ENCODE results near the gene TRPM4. TPM values are rescaled to one million over a fixed set of nuclear protein-coding genes. Genes with fewer than 3 reads are reported as not detected.
"Not testable (repeated sequence)": the region's sequence is repeated elsewhere in the genome, so short reads cannot be mapped to it uniquely, and the experiment has no call there.

The TRPM4 gene
- total RNA-seq, 4 donors from 2014 or later = 16.3 to 38.5 (median 17.3) TPM

GRCh38 chr19:49180659-49181058, 23.1 kb downstream of the TRPM4 start:
- Histone ChIP-seq H3K9me3 (no peaks in the 10 kb centered on the region), H3K36me3 (peaks cover 0 to 60% of the 10 kb centered on the region in 2 donors), H3K27me3 (no peaks in the 10 kb centered on the region), H3K4me3 (no peak overlapping the region), H3K27ac (no peak overlapping the region), H3K4me1 (no peaks in the 10 kb centered on the region)
- no peak for TF ChIP-seq CTCF (IDR thresholded peaks at IDR 0.05)
- 85 to 91% methylated on average over 4 of the region's 4 CpGs for WGBS, 2 donors (ENCODE audit: low coverage in 1 of 2)
- ATAC-seq = no peak

GRCh38 chr19:49182010-49182847, 24.6 kb downstream of the TRPM4 start:
- not testable (repeated sequence) for H3K27ac ChIP-seq, H3K4me1 ChIP-seq, H3K9me3 ChIP-seq, H3K27me3 ChIP-seq, ATAC-seq, H3K4me3 ChIP-seq
- H3K36me3 ChIP-seq = peaks cover 0 to 75% of the 10 kb centered on the region in 2 donors
- 77 to 90% methylated on average over 3 to 8 of the region's 20 CpGs for WGBS, 2 donors (ENCODE audit: low coverage in 1 of 2)

GRCh38 chr19:49182848-49183375, 25.3 kb downstream of the TRPM4 start:
- 74 to 93% methylated on average over 3 to 7 of the region's 26 CpGs for WGBS, 2 donors (ENCODE audit: low coverage in 1 of 2)
- no peak for ATAC-seq
- Histone ChIP-seq H3K27me3 (no peaks in the 10 kb centered on the region), H3K27ac (no peak overlapping the region), H3K4me3 (no peak overlapping the region), H3K9me3 (no peaks in the 10 kb centered on the region), H3K4me1 (no peaks in the 10 kb centered on the region), H3K36me3 (peaks cover 0 to 82% of the 10 kb centered on the region in 2 donors)
- TF ChIP-seq POLR2AphosphoS5 (IDR thresholded peaks at IDR 0.05) = no peak
- TF ChIP-seq CTCF (IDR thresholded peaks at IDR 0.05) = no peak
- TF ChIP-seq EP300 (IDR thresholded peaks at IDR 0.05) = no peak
- TF ChIP-seq POLR2A (IDR thresholded peaks at IDR 0.05) = no peak

GRCh38 chr19:49186108-49186507, 28.5 kb downstream of the TRPM4 start:
- ATAC-seq = no peak
- Histone ChIP-seq H3K36me3 (peaks cover 0 to 98% of the 10 kb centered on the region in 2 donors), H3K9me3 (no peaks in the 10 kb centered on the region), H3K4me3 (no peak overlapping the region), H3K4me1 (no peaks in the 10 kb centered on the region), H3K27ac (no peak overlapping the region), H3K27me3 (no peaks in the 10 kb centered on the region)
- TF ChIP-seq CTCF (IDR thresholded peaks at IDR 0.05) = no peak
- TF ChIP-seq POLR2AphosphoS5 (IDR thresholded peaks at IDR 0.05) = no peak
- no peak for TF ChIP-seq EP300 (IDR thresholded peaks at IDR 0.05)
- TF ChIP-seq POLR2A (IDR thresholded peaks at IDR 0.05) = no peak
- WGBS, 2 donors (ENCODE audit: low coverage in 1 of 2) = 79 to 90% methylated on average over 2 to 5 of the region's 5 CpGs

GRCh38 chr19:49188626-49189200, 31.1 kb downstream of the TRPM4 start:
- TF ChIP-seq CTCF (IDR thresholded peaks at IDR 0.05) = no peak
- TF ChIP-seq EP300 (IDR thresholded peaks at IDR 0.05) = no peak
- H3K4me3 ChIP-seq = no peak overlapping the region
- no peak for ATAC-seq
- H3K27me3 ChIP-seq = no peaks in the 10 kb centered on the region
- no peaks in the 10 kb centered on the region for H3K4me1 ChIP-seq
- 64 to 84% methylated on average over 12 to 14 of the region's 21 CpGs for WGBS, 2 donors (ENCODE audit: low coverage in 1 of 2)
- peaks cover 0 to 98% of the 10 kb centered on the region in 2 donors for H3K36me3 ChIP-seq
- H3K9me3 ChIP-seq = no peaks in the 10 kb centered on the region
- H3K27ac ChIP-seq = no peak overlapping the region

Data from gastroesophageal sphincter (tissue), 4 donors.